A375 (cell line): ENCODE data around the gene USP54. TPM values are rescaled to one million over a fixed set of nuclear protein-coding genes. Genes with fewer than 3 reads are reported as not detected.

ENCODE experiments used
- small RNA-seq: library from RNA; depleted of rRNA; stranded (forward); fragments of <200 nt; gene quantifications from one replicate; pipeline ENCODE3, GENCODE V24; 2014
- total RNA-seq: library from RNA; depleted of rRNA; stranded (reverse); fragments of >200 nt; shearing (Covaris generic); gene quantifications from 2 replicates; pipeline ENCODE4 v1.2.3, GENCODE V29; 2014; rRNA removed

Gene USP54
- 7.3 and 8.1 TPM in 2 replicates for total RNA-seq

GRCh38 chr10:73590881-73591799 is at the start of gene USP54:
Gene USP54 (minus strand): TSS chr10:73591342. CDS start chr10:73575658, 15,684 bp downstream.

GRCh38 chr10:73495884-73496674 is 95.1 kb downstream of the USP54 start, which contains the start of gene PPP3CB:
Gene PPP3CB (minus strand): TSS chr10:73496024. CDS start chr10:73495889, 135 bp downstream.

Small RNA genes within 50 kb of the gene (small RNA-seq; reads per million reads assigned to genes)
- gene RNU6-883P, result not detected

Other genes starting within 250 kb of the USP54 start
- 0.11 and 0.15 TPM in 2 replicates for gene CFAP70, start 232.5 kb downstream of the USP54 start, total RNA-seq
- gene ANXA7, start 177.3 kb downstream of the USP54 start, total RNA-seq, result 30.1 and 39.1 TPM in 2 replicates
- gene MSS51, start 157.8 kb downstream of the USP54 start, total RNA-seq, result 0.69 and 0.94 TPM in 2 replicates
- gene PPP3CB, start 95.3 kb downstream of the USP54 start, total RNA-seq, result 6.2 and 7.3 TPM in 2 replicates
- gene MYOZ1, start 50.1 kb upstream of the USP54 start, total RNA-seq, result 0.41 TPM in 1 of 2 replicates, not detected in the other
- gene SYNPO2L, start 64.7 kb upstream of the USP54 start, total RNA-seq, result not detected in 2 replicates
- gene AGAP5, start 106.8 kb upstream of the USP54 start, total RNA-seq, result 2.3 and 2.9 TPM in 2 replicates
- gene SEC24C, start 153.0 kb upstream of the USP54 start, total RNA-seq, result 40.6 and 44.4 TPM in 2 replicates
- 27.0 and 41.9 TPM in 2 replicates for gene CHCHD1, start 190.7 kb upstream of the USP54 start, total RNA-seq
- gene ZSWIM8, start 194.3 kb upstream of the USP54 start, total RNA-seq, result 37.5 and 41.4 TPM in 2 replicates
- 15.4 and 23.6 TPM in 2 replicates for gene NDST2, start 220.3 kb upstream of the USP54 start, total RNA-seq